Inflammatory macrophage treated with lipopolysaccharide for 1 hour (primary cell): ENCODE data around the gene PHF13.
A peak's percentile ranks its signal among the peaks of the same experiment; 100 is the strongest.
"Not testable (repeated sequence)": the region's sequence is repeated elsewhere in the genome, so short reads cannot be mapped to it uniquely, and the experiment has no call there.

ENCODE experiments used
- DNase-seq, 2 donors: peaks; one replicate each; pipeline ENCODE4 v3.0.0-alpha.2; 2020 to 2022

Gene PHF13

DNA sequence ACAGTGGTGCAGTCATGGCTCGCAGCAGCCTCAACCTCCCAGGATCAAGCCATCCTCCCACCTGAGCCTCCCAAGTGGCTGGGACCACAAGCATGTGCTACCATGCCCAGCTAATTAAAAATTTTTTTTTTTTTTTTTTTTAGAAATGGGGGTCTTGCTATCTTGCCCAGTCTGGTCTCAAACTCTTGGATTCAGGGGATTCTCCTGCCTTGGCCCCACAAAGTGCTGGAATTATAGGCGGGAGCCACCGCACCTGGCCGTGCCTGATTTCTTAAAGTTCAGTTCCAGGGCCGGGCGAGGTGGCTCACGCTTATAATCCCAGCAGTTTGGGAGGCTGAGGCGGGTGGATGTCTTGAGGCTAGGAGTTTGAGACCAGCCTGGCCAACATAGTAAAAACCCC lies 17.5 kb downstream of the PHF13 start:
- no peak for DNase-seq

DNA sequence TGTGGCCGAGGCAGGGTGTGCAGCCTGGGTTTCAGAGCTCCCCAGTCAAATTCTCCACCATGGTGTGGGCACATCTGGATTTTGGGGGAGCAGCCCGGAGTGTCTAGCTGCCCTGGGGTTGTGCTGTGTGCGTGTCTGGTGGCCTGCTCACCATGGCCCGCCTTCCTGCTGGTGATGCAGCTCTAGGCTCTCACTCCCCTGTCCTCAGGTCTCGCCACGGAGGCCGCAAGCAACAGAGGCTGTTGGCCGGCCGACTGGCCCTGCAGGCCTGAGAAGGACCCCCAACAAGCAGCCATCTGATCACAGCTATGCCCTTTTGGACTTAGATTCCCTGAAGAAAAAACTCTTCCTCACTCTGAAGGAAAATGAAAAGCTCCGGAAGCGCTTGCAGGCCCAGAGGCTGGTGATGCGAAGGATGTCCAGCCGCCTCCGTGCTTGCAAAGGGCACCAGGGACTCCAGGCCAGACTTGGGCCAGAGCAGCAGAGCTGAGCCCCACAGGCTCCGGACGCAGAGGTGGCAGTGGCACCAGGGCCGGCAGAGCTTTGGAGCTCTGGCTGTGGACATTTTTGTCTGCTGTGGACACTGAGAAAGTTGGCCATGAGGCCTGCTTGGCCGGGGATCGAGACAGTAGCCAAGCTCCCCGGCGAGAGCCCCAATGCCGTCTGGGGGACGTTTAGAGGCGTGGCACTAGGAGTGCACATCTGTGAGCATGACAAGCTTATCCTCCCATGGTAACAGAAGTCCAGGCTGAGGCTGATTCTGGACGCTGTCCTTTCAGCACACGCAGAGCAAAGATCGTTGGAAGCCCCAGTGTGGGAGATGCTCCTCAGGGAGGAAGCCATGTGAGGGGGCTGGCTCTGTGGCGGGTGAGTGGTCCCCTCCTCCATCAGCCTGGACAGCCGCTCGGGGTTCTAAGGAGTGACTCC lies 19.3 kb downstream of the PHF13 start:
- no peak for DNase-seq

- peak in 1 of 2 donors; percentile 25 for DNase-seq
These were observed 21.0 kb downstream of the PHF13 start for GRCh38 chr1:6634371-6635052.

- DNase-seq: no peak
These were observed 21.8 kb downstream of the PHF13 start for GRCh38 chr1:6635161-6635909.

DNA sequence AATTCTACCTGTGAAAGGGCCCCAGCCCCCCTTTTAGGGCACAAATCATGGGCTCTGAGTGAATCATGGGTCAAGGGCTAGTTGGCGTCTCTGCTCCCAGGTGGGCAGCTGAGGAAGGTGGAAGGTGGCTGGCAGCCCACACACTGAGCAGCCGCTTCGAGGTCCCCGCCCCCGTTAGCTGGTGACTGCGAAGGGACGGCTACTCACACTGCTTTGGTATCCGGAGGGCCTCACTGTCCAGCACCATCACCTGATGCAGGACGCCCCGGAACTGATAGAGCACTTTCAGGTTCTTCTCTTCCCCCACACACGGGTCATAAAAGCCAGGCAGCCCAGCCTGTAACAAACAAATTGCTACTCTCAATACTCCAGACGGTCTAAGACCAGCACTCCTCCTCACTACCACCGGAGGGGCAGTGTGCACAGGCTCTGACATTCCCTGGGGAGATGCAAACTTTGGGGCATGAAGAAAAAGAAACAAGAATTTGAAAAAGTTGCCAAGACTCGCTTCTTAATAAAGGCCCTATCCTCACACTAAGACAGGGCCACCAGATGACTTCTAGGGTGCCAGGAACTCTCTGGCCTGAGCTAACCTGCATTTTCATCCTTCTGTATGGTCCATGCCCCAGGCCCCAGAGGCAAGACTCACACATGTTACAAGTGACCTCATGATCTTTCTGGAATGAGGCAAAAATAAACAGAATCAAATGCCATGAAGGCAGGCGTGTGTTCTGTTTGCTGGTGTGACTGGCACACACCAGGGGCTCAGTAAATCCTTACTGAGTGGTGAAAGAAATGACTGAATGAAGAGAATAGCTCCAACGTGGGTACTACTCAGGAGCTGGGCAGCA lies 22.6 kb downstream of the PHF13 start:
- DNase-seq: no peak

DNA sequence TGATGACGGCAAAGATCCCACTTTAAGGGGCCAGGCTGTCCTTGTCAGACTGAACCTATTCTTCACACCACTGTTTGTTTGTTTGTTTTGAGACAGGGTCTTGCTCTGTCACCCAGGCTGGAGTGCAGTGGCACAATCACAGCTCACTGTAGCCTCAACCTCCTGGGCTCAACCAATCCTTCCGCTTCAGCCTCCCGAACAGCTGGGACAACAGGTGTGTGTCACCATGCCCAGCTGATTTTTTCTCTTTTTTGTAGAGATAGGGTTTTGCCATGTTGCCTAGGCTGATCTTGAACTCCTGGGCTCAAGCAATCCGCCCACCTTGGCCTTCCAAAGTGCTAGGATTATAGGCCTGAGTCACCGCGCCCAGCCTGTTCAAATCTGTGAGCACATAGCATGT lies 23.2 kb downstream of the PHF13 start:
- not testable (repeated sequence) for DNase-seq

- DNase-seq: no peak
These were observed 24.2 kb downstream of the PHF13 start for GRCh38 chr1:6637770-6638169.

DNA sequence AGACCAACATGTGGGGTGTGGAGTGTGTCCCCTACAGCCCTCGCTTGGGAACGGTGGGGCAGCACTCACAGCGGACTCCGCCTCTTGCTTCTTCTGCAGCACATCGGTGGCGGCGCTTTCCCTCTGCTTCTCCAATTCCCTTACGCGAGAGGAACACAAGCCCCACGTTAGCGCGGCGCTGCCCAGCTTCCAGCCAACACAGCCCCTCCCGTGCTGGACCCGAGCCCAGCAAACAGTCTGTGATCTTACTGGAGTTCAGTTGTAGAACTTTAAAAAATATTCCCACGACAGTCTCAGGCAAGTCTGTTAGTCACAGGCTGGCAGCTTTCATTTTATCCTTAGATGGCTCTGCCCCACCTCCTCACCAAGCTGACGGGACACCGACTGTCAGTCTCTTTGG lies 24.7 kb downstream of the PHF13 start:
- no peak for DNase-seq

GRCh38 chr1:6640867-6641266 lies 27.3 kb downstream of the PHF13 start:
- not testable (repeated sequence) for DNase-seq

- no peak for DNase-seq
These were observed 31.5 kb downstream of the PHF13 start for GRCh38 chr1:6645018-6645417.

- peak; percentile 16 to 42 for DNase-seq
These were observed 33.1 kb downstream of the PHF13 start for GRCh38 chr1:6646499-6647148.

DNA sequence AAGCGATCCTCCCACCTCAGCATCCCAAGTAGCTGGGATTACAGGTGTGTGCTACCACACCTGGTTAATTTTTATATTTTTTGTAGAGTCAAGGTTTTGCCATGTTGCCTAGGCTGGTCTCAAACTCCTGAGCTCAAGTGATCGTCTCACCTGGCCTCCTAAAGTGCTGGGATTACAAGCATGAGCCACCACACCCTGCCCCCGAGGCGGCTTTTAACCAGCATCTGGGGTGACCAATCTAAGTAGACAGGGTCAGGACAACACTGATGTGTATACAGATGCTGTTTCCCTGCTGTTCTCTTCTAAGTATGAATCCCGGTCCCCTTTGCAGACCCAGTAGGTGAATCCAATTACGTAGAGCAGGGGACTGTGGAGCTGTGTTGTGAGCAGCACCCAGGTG lies 35.0 kb downstream of the PHF13 start:
- no peak for DNase-seq

GRCh38 chr1:6651909-6652308 lies 38.4 kb downstream of the PHF13 start:
- no peak for DNase-seq

GRCh38 chr1:6652986-6653385 lies 39.5 kb downstream of the PHF13 start:
- peak in 1 of 2 donors; percentile 10 for DNase-seq

DNA sequence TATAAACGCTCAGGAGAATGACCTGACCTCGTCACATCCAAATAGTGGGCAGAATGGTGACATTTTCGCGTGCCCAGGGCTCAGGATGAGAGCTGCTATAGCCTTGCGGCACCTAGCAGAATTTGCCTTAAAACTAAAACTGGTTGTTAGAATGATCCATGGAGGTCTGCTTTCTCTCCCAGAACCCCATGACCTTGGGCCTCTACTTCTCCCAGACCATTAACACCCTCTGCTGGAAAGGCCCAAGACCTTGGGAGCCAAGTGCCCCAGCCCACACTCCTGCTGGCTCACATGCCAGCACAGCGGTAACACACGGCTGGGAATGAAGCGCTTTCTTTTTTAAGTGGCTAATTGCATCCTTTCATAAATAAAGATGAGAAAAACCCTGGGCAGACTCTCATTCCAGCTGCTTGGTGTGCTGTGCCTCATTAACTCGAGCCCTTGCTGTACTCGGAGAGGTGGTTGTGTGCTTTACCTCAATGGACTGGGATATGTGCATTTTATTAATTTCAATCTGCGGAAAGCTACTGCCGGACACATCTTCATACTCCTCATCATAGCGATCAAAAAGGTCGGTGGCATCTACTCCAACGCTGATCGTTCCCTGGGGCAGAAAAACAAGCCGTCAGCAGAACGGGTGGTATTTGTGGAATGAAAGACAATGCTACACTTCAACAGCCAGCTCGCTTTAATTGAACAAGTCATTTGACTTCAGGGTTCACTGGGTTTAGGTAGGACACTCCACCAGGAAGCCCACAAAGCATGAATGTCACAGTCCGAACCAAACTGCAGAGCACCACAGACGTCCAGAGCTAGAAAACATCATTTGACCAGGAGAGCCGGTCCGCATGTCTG lies 40.1 kb downstream of the PHF13 start:
- DNase-seq: no peak

- no peak for DNase-seq
These were observed 43.6 kb downstream of the PHF13 start for GRCh38 chr1:6657138-6657537.

GRCh38 chr1:6658359-6659060 lies 45.0 kb downstream of the PHF13 start:
- no peak for DNase-seq

DNA sequence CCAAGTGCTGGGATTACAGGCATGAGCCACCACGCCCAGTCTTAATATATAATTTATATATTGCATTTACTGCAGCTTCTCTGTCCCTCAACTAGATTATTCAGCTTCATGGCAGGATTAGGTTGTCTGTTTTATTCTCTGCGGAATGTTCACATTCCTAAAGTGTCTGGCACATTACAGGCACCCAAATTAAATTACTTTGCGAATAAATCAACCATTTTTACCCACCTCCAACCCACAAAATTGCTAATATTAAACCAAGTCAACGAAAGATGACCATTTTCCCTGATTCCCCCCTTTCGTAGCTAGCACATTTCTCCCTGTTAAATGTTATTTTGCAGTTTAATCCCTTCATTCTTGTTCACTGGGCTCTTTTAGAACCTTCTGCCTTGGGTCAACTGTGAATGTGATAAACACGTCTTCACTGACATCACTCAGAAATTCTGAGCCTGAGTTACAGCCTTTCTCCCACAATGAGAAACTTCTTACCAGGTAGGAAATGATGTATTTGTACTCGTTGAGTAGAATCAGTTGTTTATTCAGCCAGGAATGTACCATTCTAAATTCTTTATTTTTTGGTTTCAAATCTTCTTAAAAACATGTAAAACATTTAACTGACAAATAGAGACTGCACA lies 47.0 kb downstream of the PHF13 start:
- no peak for DNase-seq

DNA sequence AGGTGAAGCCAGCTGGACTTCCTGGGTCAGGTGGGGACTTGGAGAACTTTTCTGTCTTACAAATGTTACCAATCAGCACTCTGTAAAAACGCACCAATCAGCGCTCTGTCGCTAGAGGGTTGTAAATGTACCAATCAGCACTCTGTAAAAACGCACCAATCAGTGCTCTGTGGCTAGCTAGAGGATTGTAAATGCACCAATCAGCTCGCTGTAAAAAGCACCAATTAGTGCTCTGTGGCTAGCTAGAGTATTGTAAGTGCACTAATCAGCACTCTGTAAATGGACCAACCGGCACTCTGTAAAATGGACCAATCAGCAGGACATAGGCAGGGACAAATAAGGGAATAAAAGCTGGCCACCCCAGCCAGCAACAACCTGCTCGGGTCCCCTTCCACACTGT lies 48.9 kb downstream of the PHF13 start:
- not testable (repeated sequence) for DNase-seq

- no peak for DNase-seq
These were observed 53.2 kb downstream of the PHF13 start for GRCh38 chr1:6666696-6667095.
